Suprapubic skin (tissue), 3 donors: ENCODE results near the gene SLC2A4.

ENCODE experiments used
- CTCF ChIP-seq, 2 donors: fragments of 200-600 bp in 1 of 2; fragments of 450-650 bp in 1 of 2; sonication (generic) in 1 of 2; IDR thresholded peaks; one replicate each; pipeline ENCODE4 v1.5.1; 2016 to 2019; ENCODE audit warnings: antibody characterized with exemption in 2 of 2, mild to moderate bottlenecking in 1 of 2, moderate library complexity in 1 of 2
- POLR2AphosphoS5 ChIP-seq, 3 donors: sonication (generic); formaldehyde crosslinking; IDR thresholded peaks; one replicate each; pipeline ENCODE4 v1.6.1; 2017; ENCODE audit warnings: antibody characterized with exemption in 3 of 3

DNA sequence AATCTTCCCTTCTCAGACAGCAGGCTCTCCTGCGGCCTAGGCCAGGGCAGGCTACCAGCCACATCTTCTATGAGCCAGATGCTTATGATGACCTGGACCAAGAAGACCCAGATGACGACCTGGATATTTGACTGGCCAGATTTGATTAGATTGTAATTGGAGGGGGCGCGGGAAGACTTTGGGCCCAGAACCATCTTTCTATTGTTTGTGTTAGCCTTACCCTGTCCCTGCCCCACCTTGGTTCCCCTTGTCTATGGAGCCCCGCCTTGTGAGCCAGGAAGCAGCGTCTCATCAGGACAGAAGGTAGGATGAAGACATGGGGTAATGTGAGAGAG is 22.0 kb upstream of the SLC2A4 start:
- TF ChIP-seq CTCF (IDR thresholded peaks at IDR 0.05) (no peak), POLR2AphosphoS5 (IDR thresholded peaks at IDR 0.05) (no peak)
